D721Med (cell line): ENCODE results near the gene ADCYAP1R1.

Experiments
- DNase-seq: peaks from one replicate; pipeline ENCODE4 v3.0.0; 2011; ENCODE audit warnings: low spot score; ENCODE audit not compliant: insufficient read length
- FAIRE-seq: peaks from 2 replicates; lab custom pipeline; 2011; peaks lifted over from hg19 to GRCh38; lab: Jason Lieb, UNC
- CTCF ChIP-seq: IDR thresholded peaks from 2 replicates; pipeline ENCODE4 v1.5.1; 2012; ENCODE audit warnings: mild to moderate bottlenecking, control low read depth; ENCODE audit not compliant: insufficient read depth; ENCODE audit errors: missing control alignments

Gene ADCYAP1R1

GRCh38 chr7:31067491-31067890, 15.4 kb downstream of the ADCYAP1R1 start:
- no peak for FAIRE-seq
- TF ChIP-seq CTCF, result no peak
- DNase-seq, result no peak

- TF ChIP-seq CTCF, result no peak
- no peak for DNase-seq
- no peak for FAIRE-seq
These were observed 16.0 kb downstream of the ADCYAP1R1 start for GRCh38 chr7:31068006-31068675.

GRCh38 chr7:31069860-31070555, 17.9 kb downstream of the ADCYAP1R1 start:
- DNase-seq, result no peak
- FAIRE-seq, result no peak
- no peak for TF ChIP-seq CTCF

GRCh38 chr7:31070991-31071644, 19.0 kb downstream of the ADCYAP1R1 start:
- DNase-seq (no peak), FAIRE-seq (no peak)
- no peak for TF ChIP-seq CTCF

GRCh38 chr7:31071645-31072029, 19.5 kb downstream of the ADCYAP1R1 start:
- FAIRE-seq (no peak), DNase-seq (no peak)
- no peak for TF ChIP-seq CTCF

- FAIRE-seq, result no peak
- no peak for DNase-seq
- TF ChIP-seq CTCF, result no peak
These were observed 21.4 kb downstream of the ADCYAP1R1 start for GRCh38 chr7:31073326-31074119.
